ENCODE measurements around the gene SLC7A8.

The SLC7A8 gene

DNA sequence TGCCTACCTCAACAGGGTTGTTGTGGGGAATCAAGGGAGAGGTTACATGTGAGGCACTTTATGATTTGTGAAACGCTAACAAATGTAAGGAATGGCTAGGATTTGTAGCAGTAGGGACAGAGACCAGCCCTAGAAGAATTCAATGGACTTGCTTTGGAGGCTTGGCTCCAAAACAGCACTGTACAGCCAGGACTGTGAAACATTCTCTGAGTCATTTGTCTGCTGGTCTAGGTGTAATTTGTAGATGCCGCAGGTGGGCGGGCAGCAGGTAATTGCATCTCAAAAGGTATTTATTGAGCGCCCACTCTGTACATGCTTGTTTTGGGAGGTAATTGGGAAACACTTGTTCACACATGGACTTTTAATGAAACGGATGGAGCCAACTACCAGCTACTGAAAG is 11.4 kb downstream of the SLC7A8 start:
- H3K36me3 ChIP-seq (ENCODE audit: control insufficient read depth in 1 of 2, insufficient read depth in 2 of 2, low read length in 2 of 2), result no peaks in the 10 kb centered on the region
- H3K9me3 ChIP-seq (ENCODE audit: control insufficient read depth in 1 of 2, low read length in 2 of 2), result no peaks in the 10 kb centered on the region
- H3K9ac ChIP-seq (ENCODE audit: low read depth in 1 of 2, low read length in 2 of 2), result no peak overlapping the region
- peaks cover 35 to 57% of the 10 kb centered on the region in 2 donors for H3K4me1 ChIP-seq (ENCODE audit: control insufficient read depth in 1 of 2, insufficient read depth in 2 of 2, low read length in 2 of 2)
- H3K27me3 ChIP-seq (ENCODE audit: control insufficient read depth in 1 of 2, insufficient read depth in 2 of 2, low read length in 2 of 2), result no peaks in the 10 kb centered on the region
- no peak overlapping the region for H3K4me3 ChIP-seq (ENCODE audit: low read depth in 1 of 2, low read length in 2 of 2)
- H3K27ac ChIP-seq (ENCODE audit: low read depth, low read length), result no peak overlapping the region

DNA sequence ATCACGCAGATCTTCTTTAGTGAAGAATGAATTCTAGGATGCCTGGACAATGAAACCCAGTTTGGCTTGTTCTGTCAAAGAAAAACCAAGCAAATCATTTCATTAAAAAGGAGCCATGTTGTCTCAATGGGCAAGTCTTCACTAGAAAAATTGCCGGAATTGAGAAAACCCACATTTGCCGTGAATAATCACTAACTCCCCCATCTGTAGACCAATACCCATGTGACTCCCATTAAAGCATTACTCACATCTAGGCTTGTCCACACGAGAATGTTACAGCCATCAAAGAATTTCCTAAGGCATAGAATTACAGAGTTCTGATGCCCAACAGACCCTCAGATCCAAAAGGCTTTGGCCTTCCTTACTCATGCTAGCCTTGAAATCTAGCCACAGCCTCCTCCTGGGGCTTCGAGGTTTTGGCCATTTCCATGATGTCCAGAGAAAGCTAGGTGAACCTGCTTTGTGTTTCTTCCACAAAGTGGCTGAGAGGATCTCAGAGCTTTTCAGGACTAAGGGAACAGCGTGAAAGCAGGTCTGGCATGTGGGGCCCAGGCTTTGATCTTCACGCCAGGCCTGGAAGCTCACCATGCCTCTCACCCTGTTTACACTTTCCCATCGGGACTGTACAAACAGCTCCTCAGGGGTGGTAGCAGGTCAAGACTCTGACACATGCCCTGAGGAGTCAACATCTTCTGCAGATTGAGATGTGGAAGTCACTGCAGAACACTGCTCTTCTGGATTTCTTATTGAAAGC is 12.1 kb downstream of the SLC7A8 start:
- Histone ChIP-seq H3K9me3 (ENCODE audit: control insufficient read depth in 1 of 2, low read length in 2 of 2) (no peaks in the 10 kb centered on the region), H3K27me3 (ENCODE audit: control insufficient read depth in 1 of 2, insufficient read depth in 2 of 2, low read length in 2 of 2) (no peaks in the 10 kb centered on the region), H3K27ac (ENCODE audit: low read depth, low read length) (no peak overlapping the region), H3K36me3 (ENCODE audit: control insufficient read depth in 1 of 2, insufficient read depth in 2 of 2, low read length in 2 of 2) (peaks cover 0 to 2% of the 10 kb centered on the region in 2 donors), H3K9ac (ENCODE audit: low read depth in 1 of 2, low read length in 2 of 2) (no peak overlapping the region), H3K4me3 (ENCODE audit: low read depth in 1 of 2, low read length in 2 of 2) (no peak overlapping the region), H3K4me1 (ENCODE audit: control insufficient read depth in 1 of 2, insufficient read depth in 2 of 2, low read length in 2 of 2) (peaks cover 39 to 63% of the 10 kb centered on the region in 2 donors)

DNA sequence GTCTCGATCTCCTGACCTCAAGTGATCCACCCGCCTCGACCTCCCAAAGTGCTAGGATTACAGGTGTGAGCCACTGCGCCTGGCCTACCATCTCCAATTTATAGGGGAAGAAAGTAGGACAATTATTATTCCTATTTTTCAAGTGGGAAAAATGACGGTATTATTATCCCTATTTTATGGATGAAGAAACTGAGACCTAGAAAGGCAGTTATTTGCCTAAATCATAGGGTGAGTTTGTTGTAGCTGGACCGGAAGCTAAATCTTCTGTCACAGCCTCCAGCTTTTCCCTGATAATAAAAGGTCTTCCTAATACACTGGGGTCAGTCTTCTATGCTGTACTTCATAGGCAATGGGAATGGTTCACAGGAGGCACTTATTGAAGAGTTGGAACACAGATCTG is 13.8 kb downstream of the SLC7A8 start:
- H3K9ac ChIP-seq (ENCODE audit: low read depth in 1 of 2, low read length in 2 of 2), result no peak overlapping the region
- no peaks in the 10 kb centered on the region for H3K9me3 ChIP-seq (ENCODE audit: control insufficient read depth in 1 of 2, low read length in 2 of 2)
- no peak overlapping the region for H3K27ac ChIP-seq (ENCODE audit: low read depth, low read length)
- no peak overlapping the region for H3K4me3 ChIP-seq (ENCODE audit: low read depth in 1 of 2, low read length in 2 of 2)
- peaks cover 39 to 59% of the 10 kb centered on the region in 2 donors for H3K4me1 ChIP-seq (ENCODE audit: control insufficient read depth in 1 of 2, insufficient read depth in 2 of 2, low read length in 2 of 2)
- H3K27me3 ChIP-seq (ENCODE audit: control insufficient read depth in 1 of 2, insufficient read depth in 2 of 2, low read length in 2 of 2), result no peaks in the 10 kb centered on the region
- H3K36me3 ChIP-seq (ENCODE audit: control insufficient read depth in 1 of 2, insufficient read depth in 2 of 2, low read length in 2 of 2), result peaks cover 6 to 12% of the 10 kb centered on the region in 2 donors

- Histone ChIP-seq H3K4me1 (ENCODE audit: control insufficient read depth in 1 of 2, insufficient read depth in 2 of 2, low read length in 2 of 2) (peaks cover 38 to 59% of the 10 kb centered on the region in 2 donors), H3K36me3 (ENCODE audit: control insufficient read depth in 1 of 2, insufficient read depth in 2 of 2, low read length in 2 of 2) (peaks cover 6 to 16% of the 10 kb centered on the region in 2 donors), H3K9me3 (ENCODE audit: control insufficient read depth in 1 of 2, low read length in 2 of 2) (no peaks in the 10 kb centered on the region), H3K27me3 (ENCODE audit: control insufficient read depth in 1 of 2, insufficient read depth in 2 of 2, low read length in 2 of 2) (no peaks in the 10 kb centered on the region), H3K9ac (ENCODE audit: low read depth in 1 of 2, low read length in 2 of 2) (no peak overlapping the region), H3K4me3 (ENCODE audit: low read depth in 1 of 2, low read length in 2 of 2) (peak overlapping the region in 1 of 2 donors; percentile 4), H3K27ac (ENCODE audit: low read depth, low read length) (no peak overlapping the region)
These were observed 15.2 kb downstream of the SLC7A8 start for GRCh38 chr14:23168246-23168645.

GRCh38 chr14:23167116-23167847 is 16.2 kb downstream of the SLC7A8 start:
- Histone ChIP-seq H3K4me1 (ENCODE audit: control insufficient read depth in 1 of 2, insufficient read depth in 2 of 2, low read length in 2 of 2) (peaks cover 48 to 65% of the 10 kb centered on the region in 2 donors), H3K27ac (ENCODE audit: low read depth, low read length) (no peak overlapping the region)

GRCh38 chr14:23164949-23165348 is 18.5 kb downstream of the SLC7A8 start:
- Histone ChIP-seq H3K27ac (ENCODE audit: low read depth, low read length) (no peak overlapping the region), H3K4me1 (ENCODE audit: control insufficient read depth in 1 of 2, insufficient read depth in 2 of 2, low read length in 2 of 2) (peaks cover 57 to 62% of the 10 kb centered on the region in 2 donors), H3K4me3 (ENCODE audit: low read depth in 1 of 2, low read length in 2 of 2) (no peak overlapping the region), H3K27me3 (ENCODE audit: control insufficient read depth in 1 of 2, insufficient read depth in 2 of 2, low read length in 2 of 2) (no peaks in the 10 kb centered on the region), H3K9ac (ENCODE audit: low read depth in 1 of 2, low read length in 2 of 2) (no peak overlapping the region), H3K9me3 (ENCODE audit: control insufficient read depth in 1 of 2, low read length in 2 of 2) (no peaks in the 10 kb centered on the region), H3K36me3 (ENCODE audit: control insufficient read depth in 1 of 2, insufficient read depth in 2 of 2, low read length in 2 of 2) (peaks cover 6 to 17% of the 10 kb centered on the region in 2 donors)

More at GRCh38 chr14:23167116-23167847, 16.2 kb downstream of the SLC7A8 start:
- Histone ChIP-seq H3K27me3 (ENCODE audit: control insufficient read depth in 1 of 2, insufficient read depth in 2 of 2, low read length in 2 of 2) (no peaks in the 10 kb centered on the region), H3K9me3 (ENCODE audit: control insufficient read depth in 1 of 2, low read length in 2 of 2) (no peaks in the 10 kb centered on the region), H3K4me3 (ENCODE audit: low read depth in 1 of 2, low read length in 2 of 2) (no peak overlapping the region), H3K9ac (ENCODE audit: low read depth in 1 of 2, low read length in 2 of 2) (peak overlapping the region in 1 of 2 donors; percentile 28), H3K36me3 (ENCODE audit: control insufficient read depth in 1 of 2, insufficient read depth in 2 of 2, low read length in 2 of 2) (peaks cover 6 to 17% of the 10 kb centered on the region in 2 donors)

GRCh38 chr14:23164250-23164649 is 19.2 kb downstream of the SLC7A8 start:
- Histone ChIP-seq H3K36me3 (ENCODE audit: control insufficient read depth in 1 of 2, insufficient read depth in 2 of 2, low read length in 2 of 2) (peaks cover 6 to 17% of the 10 kb centered on the region in 2 donors), H3K9ac (ENCODE audit: low read depth in 1 of 2, low read length in 2 of 2) (no peak overlapping the region), H3K4me1 (ENCODE audit: control insufficient read depth in 1 of 2, insufficient read depth in 2 of 2, low read length in 2 of 2) (peaks cover 54 to 59% of the 10 kb centered on the region in 2 donors), H3K4me3 (ENCODE audit: low read depth in 1 of 2, low read length in 2 of 2) (no peak overlapping the region), H3K27me3 (ENCODE audit: control insufficient read depth in 1 of 2, insufficient read depth in 2 of 2, low read length in 2 of 2) (no peaks in the 10 kb centered on the region), H3K9me3 (ENCODE audit: control insufficient read depth in 1 of 2, low read length in 2 of 2) (no peaks in the 10 kb centered on the region), H3K27ac (ENCODE audit: low read depth, low read length) (peak overlapping the region; percentile 17)

DNA sequence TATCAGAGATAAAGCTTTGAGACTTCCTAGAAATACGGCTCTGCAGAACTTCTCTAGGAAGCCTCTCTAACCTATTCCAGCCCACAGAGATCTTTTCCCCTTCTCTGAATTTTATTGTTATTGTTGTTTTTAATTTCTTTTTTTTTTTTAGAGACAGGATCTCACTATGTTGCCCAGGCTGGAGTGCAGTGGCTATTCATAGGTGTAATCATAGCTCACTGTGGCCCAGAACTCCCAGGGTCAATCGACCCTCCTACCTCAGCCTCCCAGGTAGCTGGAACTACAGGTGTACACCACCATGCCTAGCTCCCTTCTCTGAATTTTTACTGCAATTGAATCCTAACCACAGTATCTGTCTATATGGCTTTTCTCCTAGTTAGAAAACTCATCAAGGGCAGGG is 19.6 kb downstream of the SLC7A8 start:
- Histone ChIP-seq H3K27me3 (ENCODE audit: control insufficient read depth in 1 of 2, insufficient read depth in 2 of 2, low read length in 2 of 2) (no peaks in the 10 kb centered on the region), H3K9ac (ENCODE audit: low read depth in 1 of 2, low read length in 2 of 2) (no peak overlapping the region), H3K27ac (ENCODE audit: low read depth, low read length) (peak overlapping the region; percentile 17), H3K36me3 (ENCODE audit: control insufficient read depth in 1 of 2, insufficient read depth in 2 of 2, low read length in 2 of 2) (peaks cover 6 to 17% of the 10 kb centered on the region in 2 donors), H3K4me1 (ENCODE audit: control insufficient read depth in 1 of 2, insufficient read depth in 2 of 2, low read length in 2 of 2) (peaks cover 50 to 58% of the 10 kb centered on the region in 2 donors), H3K4me3 (ENCODE audit: low read depth in 1 of 2, low read length in 2 of 2) (no peak overlapping the region), H3K9me3 (ENCODE audit: control insufficient read depth in 1 of 2, low read length in 2 of 2) (no peaks in the 10 kb centered on the region)

GRCh38 chr14:23162800-23163199 is 20.7 kb downstream of the SLC7A8 start:
- Histone ChIP-seq H3K4me3 (ENCODE audit: low read depth in 1 of 2, low read length in 2 of 2) (no peak overlapping the region), H3K27me3 (ENCODE audit: control insufficient read depth in 1 of 2, insufficient read depth in 2 of 2, low read length in 2 of 2) (no peaks in the 10 kb centered on the region), H3K9ac (ENCODE audit: low read depth in 1 of 2, low read length in 2 of 2) (no peak overlapping the region), H3K4me1 (ENCODE audit: control insufficient read depth in 1 of 2, insufficient read depth in 2 of 2, low read length in 2 of 2) (peaks cover 42 to 47% of the 10 kb centered on the region in 2 donors), H3K9me3 (ENCODE audit: control insufficient read depth in 1 of 2, low read length in 2 of 2) (no peaks in the 10 kb centered on the region), H3K27ac (ENCODE audit: low read depth, low read length) (no peak overlapping the region), H3K36me3 (ENCODE audit: control insufficient read depth in 1 of 2, insufficient read depth in 2 of 2, low read length in 2 of 2) (peaks cover 6 to 22% of the 10 kb centered on the region in 2 donors)

DNA sequence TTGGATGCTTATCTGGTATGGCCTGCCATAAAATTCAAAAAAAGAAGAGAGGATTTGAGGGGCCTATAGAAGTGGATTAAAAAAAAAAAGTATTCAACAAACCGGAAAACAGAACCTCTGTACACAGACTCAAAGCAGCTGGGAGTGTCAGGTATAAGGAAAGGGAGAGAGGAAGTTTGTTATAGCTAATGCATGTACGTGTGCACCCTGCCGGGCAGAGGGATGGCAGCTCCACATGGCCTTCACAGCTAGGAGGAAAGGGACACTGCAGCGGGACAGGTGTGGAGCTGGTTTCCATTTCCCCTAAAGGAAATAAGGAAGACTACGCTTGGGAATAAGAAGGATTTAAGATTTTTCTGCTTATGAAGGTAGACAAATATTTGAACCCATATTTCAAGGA is 21.5 kb downstream of the SLC7A8 start:
- peaks cover 6 to 24% of the 10 kb centered on the region in 2 donors for H3K36me3 ChIP-seq (ENCODE audit: control insufficient read depth in 1 of 2, insufficient read depth in 2 of 2, low read length in 2 of 2)
- no peak overlapping the region for H3K27ac ChIP-seq (ENCODE audit: low read depth, low read length)
- no peak overlapping the region for H3K9ac ChIP-seq (ENCODE audit: low read depth in 1 of 2, low read length in 2 of 2)
- H3K4me3 ChIP-seq (ENCODE audit: low read depth in 1 of 2, low read length in 2 of 2), result no peak overlapping the region
- H3K27me3 ChIP-seq (ENCODE audit: control insufficient read depth in 1 of 2, insufficient read depth in 2 of 2, low read length in 2 of 2), result no peaks in the 10 kb centered on the region
- H3K4me1 ChIP-seq (ENCODE audit: control insufficient read depth in 1 of 2, insufficient read depth in 2 of 2, low read length in 2 of 2), result peaks cover 34 to 39% of the 10 kb centered on the region in 2 donors
- no peaks in the 10 kb centered on the region for H3K9me3 ChIP-seq (ENCODE audit: control insufficient read depth in 1 of 2, low read length in 2 of 2)

Data from duodenal mucosa (tissue), 2 donors.